HS-5 (cell line): Measurements from ENCODE around the gene ENO2.
"Not testable (repeated sequence)": the region's sequence is repeated elsewhere in the genome, so short reads cannot be mapped to it uniquely, and the experiment has no call there.

ENCODE experiments used
- DNase-seq: peaks from one replicate; pipeline ENCODE4 v3.0.0-alpha.2; 2012; ENCODE audit warnings: low read depth

Gene ENO2

DNA sequence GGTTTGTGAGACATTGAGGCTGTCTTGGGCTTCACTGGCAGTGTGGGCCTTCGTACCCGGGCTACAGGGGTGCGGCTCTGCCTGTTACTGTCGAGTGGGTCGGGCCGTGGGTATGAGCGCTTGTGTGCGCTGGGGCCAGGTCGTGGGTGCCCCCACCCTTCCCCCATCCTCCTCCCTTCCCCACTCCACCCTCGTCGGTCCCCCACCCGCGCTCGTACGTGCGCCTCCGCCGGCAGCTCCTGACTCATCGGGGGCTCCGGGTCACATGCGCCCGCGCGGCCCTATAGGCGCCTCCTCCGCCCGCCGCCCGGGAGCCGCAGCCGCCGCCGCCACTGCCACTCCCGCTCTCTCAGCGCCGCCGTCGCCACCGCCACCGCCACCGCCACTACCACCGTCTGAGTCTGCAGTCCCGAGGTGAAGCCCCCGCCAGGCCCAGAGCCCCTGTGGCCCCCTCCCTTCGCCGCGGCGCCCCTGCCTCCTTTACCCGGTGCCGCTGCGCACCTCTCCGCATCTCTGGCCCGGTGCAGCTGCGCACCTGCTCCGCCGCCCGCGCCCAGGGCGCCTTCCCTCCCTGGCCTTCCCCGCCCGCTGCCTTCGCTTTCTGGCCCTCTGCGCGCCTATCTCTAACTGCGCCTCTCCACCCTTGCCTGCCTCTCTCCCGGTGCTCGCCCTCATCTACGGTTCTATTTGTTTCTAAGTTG, at the start of gene ENO2:
ENO2 (plus strand) TSS at position 335 of the 701 bp plus-strand sequence. CDS start 1,253 bp downstream, outside the sequence.
- no peak for DNase-seq

DNA sequence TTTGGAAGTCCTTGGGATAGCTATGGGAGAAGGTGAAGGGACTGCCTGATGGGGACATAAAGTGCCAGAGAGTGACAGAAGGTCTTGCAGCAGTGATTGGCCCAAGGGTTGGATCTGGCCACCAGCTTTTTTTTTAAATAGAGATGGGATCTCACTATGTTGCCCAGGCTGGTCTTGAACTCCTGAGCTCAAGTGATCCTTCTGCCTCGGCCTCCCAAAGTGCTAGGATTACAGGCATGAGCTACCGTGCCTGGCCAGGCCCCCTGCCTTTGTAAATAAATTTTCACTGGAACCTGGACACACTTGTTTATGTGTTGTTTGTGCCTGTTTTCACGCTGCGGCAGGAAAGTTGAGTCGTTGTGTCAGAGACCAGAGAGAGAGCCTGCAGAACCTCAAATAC, 49.1 kb upstream of the ENO2 start:
- not testable (repeated sequence) for DNase-seq

DNA sequence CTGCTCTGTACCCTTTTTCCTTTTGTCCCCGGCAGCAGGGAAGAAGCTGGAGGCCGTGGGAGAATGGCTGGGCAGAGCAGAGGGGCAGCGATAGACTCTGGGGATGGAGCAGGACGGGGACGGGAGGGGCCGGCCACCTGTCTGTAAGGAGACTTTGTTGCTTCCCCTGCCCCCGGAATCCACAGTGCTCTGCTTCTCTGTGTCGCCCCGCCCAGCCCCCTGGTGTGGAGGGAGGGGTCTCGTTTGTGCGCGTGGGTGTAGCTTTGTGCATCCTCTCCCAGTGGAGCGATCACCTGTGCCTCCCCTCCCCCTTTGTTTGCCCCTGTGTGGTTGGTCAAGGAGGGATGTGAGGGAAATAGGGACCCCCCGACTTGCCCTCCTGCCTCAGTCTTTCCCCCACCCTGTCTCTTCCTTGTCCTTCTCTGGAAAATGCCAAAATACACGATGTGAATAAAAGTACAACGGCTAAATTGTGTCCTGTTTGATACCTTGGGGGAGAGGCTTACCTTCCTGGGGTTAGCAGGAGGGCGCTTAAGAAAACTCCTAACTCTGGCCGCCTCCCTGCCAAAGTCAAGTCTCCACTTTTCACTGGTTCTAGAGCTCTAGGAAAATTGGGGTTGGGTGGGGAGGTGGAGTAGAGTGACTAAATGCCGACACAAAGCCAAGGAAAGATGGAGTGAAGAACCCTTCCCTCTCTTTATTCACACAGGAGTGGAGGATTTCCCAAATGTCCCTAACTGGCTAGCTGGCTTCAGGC, 48.0 kb upstream of the ENO2 start:
- DNase-seq: no peak

DNA sequence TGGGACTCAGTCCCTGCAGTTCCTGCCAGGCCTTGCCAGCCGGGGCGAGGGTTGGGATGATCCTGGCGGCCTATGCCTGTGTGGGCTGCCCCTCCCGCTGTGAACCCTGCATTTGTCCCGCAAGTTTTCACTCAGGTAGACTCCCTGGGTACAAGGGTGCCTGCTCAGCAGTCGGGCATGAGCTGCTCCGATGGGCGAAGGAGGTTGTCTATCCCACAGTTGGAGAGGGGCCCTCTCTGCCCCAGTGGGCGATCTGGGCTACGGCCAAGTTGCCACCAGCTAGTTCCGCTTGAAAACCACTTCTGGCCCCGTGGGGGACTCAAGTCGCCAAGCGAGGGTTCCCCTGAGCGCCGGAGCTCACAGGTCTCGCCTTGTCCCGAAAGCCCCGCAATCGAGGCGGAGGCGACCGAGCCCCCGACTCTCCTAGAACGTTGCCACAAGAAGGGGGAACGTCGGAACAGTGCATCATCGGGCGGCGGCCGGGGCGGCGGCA, 47.4 kb upstream of the ENO2 start:
- DNase-seq: no peak

DNA sequence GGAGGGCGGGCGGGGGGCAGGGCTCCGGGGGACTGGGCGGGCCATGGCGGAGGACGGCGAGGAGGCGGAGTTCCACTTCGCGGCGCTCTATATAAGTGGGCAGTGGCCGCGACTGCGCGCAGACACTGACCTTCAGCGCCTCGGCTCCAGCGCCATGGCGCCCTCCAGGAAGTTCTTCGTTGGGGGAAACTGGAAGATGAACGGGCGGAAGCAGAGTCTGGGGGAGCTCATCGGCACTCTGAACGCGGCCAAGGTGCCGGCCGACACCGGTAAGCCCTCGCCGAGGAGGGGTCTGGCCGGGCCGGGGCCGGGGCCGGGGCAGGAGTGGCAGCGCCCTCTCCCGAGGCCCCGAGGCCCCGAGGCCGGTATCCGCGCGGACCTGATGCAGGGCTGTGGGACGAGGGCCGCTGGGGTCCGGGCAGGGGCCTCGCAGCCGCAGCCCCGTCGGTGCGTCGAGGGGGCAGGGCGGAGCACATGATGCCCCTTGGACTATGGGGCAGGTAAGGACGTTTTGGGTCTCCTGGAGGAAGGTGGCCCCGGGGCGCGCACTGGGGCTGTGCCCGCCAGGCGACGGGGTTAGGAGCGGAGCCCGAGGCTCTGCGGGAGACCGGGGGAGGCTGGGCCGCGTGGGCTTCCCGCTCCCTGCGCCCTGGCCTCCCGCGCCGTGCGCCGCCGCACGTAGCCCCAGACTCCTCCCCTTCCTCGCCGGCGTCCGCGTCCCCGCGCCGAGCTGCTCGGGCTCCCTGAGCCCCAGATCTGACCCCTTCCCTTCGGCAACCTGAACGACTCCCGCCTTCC, 46.8 kb upstream of the ENO2 start, which contains the start of gene TPI1:
TPI1 (plus strand) TSS at position 119 of the 798 bp plus-strand sequence; CDS start at position 155, 36 bp downstream.
- DNase-seq: no peak

DNA sequence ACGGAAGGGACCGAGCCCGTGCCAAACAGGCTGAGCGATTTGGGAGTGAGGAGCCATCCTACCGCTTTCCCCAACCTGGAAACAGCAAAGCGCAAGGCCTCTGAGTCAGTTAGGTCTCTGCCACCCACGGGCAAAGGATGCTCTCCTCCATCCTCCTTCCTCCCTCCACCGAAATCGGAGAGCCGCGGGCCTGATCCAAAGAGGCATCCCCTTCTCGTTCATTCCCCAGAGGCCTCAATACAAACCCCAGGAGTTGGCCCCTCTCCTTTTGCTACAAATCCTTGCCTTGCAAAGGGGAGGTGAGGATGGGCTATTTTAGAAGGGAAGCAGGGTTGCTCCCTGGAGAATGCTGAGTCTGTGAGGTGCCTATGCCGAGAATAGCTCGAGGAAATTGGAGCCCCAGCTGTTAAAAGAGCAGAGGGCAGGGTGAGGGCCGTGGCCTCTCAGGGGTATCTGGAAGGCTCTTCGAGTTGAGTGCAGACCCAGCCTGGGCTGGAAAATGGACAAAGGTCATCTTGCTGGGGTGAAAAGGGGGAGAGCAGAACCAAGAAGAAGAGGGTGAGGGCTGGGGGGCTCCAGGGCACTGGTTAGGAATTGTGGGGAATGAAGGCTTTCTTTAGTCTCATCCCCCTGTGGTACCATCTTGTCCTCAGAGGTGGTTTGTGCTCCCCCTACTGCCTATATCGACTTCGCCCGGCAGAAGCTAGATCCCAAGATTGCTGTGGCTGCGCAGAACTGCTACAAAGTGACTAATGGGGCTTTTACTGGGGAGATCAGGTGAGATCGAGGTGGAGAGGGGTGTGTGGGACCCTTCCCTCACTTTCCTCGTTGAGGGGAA, 46.0 kb upstream of the ENO2 start:
- no peak for DNase-seq

DNA sequence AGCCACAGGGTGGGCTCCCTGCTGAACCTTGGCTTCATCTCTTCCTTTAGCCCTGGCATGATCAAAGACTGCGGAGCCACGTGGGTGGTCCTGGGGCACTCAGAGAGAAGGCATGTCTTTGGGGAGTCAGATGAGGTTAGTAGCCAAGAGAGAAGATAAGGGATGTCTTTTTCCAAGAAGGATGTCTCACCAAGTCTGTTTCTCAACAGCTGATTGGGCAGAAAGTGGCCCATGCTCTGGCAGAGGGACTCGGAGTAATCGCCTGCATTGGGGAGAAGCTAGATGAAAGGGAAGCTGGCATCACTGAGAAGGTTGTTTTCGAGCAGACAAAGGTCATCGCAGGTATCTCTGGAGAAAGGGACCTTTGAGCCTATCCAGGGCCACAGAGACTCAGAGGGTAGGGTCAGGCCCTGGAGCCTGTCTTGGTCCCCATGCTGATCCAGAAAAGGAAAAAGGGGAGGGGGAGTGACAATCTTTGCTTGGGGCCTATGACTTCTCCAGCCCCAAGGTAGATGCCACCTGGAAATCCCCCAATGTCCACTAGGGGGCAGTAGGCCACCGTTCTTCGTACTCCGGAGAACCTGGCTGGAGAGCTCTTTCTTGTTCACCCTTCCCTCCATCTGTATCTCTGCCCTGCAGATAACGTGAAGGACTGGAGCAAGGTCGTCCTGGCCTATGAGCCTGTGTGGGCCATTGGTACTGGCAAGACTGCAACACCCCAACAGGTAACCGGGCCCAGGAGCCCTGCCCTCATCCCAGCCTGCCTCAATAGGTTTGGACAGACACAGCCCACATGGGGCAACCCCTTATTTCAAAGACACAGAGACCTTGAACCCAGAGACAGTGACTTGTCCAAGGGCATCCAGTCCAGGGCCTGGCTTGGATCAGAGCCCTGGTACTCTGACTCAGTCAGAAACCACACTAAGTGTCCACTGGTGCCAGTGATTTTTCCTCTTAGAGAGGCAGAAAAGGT, 45.0 kb upstream of the ENO2 start:
- DNase-seq: no peak

DNA sequence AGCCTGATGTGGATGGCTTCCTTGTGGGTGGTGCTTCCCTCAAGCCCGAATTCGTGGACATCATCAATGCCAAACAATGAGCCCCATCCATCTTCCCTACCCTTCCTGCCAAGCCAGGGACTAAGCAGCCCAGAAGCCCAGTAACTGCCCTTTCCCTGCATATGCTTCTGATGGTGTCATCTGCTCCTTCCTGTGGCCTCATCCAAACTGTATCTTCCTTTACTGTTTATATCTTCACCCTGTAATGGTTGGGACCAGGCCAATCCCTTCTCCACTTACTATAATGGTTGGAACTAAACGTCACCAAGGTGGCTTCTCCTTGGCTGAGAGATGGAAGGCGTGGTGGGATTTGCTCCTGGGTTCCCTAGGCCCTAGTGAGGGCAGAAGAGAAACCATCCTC, 44.1 kb upstream of the ENO2 start:
- not testable (repeated sequence) for DNase-seq

DNA sequence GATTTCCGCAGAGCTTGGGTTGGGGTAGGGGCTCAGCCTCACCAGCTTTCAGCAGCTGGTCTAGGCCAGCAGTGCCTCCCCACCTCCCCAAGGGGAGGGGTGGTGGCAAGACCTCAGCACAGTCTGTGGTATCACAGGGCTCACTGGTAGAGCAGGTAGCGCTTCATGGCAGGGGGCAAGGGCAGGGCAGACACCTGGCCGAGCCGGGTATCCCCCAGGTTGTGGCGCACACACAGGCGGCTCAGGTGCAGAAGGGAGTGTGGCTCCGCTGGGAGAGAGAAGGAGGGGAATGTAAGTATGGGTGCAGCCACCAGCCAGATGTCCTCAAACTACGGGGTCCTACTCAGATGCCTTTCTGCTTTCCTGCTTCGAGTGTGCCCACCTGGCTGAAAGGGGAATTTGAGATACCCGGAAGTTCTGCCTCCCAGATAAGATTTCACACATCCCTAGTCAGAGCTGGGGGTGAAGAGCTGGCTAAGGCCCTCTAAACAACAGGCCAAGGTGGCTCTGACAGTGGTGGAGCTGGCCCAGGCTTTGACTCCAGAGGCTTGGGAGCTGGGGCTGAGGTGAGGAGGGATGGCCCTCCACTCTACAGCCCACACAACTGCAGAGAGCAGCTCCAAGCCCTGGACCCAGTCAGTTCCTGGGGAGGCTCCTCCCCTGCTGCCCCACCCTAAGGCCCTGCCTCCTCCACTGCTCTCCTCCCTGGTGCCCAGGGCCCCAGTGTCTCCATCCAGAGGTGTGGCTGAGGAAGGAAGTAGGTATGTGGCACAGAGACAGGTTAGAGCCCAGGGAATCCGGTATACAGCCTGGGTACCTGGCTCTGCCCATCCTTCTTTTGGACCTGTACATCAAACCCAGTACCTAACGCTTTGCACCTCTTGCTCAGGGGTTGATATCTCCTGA, 43.1 kb upstream of the ENO2 start:
- no peak for DNase-seq

DNA sequence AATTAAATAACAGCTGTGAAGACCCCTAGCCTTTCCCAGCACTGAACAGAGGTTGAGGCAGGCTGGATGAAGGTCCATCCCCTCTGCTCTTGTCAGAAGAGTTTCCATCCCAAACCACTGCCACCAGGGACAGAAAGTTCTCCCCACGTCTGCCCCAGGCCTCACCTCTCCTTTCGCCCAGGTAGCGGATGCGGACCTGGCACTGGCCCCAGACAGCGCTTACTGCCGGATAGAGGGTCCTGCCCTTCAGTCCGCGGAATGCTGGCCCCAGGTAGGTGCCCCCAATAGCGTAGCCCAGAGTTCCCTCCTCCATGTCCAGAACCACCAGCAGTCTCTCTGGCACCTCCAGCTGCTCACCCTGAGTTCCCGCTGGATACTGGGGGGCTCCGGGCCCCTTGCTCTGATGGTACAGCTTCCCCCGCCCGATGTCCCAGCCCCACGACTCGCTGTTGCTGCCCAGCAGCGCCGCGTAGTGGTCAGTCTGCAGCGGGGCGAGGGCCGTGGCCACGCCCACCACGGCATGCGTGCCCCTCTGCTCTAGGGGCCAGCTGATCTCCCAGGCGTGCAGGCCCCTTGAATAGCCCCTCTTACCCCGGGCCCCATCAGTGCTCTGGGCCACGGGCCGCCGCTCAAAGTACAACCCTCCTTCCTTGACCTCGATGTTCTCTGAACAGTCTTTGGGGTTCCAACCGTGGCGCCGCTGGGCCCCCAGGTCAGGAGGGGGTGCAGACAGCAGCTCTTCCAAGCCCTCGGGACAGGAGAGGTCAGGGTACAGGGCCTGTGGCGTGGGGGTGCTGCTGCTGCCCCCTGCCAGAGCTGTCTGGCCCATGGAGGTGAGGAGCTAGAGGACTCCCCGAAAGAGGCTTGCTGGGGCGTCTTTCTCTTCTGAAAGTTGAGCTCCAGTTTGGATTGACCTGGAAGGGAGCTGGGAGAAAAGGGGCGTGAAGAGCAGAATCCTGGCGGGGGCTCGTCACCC, 42.0 kb upstream of the ENO2 start:
- peak; percentile 50 for DNase-seq

DNA sequence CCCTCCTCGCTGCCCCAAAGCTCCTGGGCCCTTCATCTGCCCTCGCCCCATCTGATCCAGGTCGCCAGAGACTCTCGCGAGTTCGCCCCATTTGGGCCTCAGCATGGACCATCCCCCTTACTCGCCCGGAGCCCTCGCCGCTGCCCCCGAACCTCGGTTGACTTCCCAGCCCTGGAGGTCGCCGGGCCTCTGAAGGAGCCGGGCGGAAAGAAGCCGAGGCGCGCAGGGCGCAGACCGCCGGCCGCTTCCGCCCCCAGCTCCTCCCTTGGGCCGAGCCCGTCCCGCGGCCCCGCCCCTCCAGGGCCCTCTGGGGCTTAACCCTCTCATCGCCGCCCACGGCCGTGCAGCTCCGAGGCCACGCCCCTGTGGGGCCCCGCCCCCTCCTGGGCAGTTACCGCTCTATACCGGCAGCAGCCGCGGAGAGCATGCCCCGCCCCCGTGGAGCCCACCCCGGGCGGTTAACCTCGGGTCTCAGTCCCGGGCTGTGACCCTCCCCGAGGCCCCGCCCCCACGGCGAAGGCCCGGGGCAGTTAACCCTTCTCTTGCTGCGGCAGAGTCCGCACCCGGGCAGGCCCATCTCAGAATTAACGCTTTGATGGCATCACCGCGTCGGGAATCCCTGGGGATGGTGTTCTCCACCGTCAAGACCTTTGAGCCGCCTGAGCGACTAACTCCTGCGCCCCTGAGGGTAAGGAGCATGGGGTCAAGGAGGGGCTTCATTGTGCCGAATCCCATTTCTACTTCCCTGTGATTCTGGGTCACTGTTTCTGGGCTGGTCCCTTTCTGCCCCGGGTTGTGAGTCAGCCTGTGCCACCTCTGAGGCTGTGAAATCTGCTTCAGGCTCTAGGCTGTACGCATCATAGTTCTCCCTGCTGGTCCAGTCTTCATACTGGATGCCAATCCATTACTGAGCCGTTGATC, 41.0 kb upstream of the ENO2 start, which contains the start of gene SPSB2:
SPSB2 (minus strand) TSS at position 210 of the 921 bp plus-strand sequence. CDS start 402 bp downstream, outside the sequence.
- peak; percentile 72 for DNase-seq

DNA sequence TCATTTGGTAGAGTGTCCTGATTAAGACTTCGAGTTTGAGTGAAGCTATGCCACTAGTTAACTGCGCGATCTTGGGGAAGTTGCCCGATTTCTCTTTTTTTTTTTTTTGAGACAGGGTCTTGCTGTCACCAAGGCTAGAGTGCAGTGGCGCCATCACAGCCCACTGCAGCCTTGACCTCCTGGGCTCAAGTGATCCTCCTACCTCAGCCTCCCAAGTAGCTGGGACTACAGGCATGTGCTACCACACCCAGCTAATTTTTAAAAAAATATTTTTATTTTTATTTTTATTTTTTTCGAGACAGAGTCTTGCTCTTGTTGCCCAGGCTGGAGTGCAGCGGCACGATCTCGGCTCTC, 40.4 kb upstream of the ENO2 start:
- DNase-seq: not testable (repeated sequence)

DNA sequence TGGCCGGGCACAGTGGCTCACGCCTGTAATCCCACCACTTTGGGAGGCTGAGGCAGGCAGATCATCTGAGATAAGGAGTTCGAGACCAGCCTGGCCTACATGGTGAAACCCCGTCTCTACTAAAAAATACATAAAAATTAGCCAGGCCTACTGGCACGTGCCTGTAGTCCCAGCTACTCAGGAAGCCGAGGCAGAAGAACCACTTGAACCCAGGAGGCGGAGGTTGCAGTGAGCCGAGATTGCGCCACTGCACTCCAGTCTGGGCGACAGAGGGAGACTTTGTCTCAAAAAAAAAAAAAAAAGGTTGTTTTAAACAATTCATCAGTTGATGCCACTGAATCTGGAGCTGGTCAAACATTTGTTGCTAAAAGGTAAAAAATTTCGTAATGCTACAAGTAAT, 34.6 kb upstream of the ENO2 start:
- DNase-seq: not testable (repeated sequence)

DNA sequence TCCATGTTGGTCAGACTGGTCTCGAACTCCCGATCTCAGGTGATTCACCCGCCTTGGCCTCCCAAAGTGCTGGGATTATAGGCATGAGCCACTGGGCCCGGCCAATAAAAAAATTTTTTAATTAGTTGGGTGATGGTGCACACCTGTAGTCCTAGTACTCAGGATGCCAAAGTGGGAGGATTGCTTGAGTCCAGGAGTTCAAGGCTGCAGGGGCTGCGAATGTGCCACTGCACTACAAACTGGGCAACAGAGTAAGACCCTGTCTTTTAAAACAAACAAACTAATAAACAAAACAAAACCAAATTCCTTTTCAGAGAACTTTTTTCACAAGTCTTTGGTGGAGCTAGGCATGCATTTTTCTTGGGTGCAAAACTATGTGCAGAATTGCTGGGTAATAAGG, 31.1 kb upstream of the ENO2 start:
- DNase-seq: no peak

DNA sequence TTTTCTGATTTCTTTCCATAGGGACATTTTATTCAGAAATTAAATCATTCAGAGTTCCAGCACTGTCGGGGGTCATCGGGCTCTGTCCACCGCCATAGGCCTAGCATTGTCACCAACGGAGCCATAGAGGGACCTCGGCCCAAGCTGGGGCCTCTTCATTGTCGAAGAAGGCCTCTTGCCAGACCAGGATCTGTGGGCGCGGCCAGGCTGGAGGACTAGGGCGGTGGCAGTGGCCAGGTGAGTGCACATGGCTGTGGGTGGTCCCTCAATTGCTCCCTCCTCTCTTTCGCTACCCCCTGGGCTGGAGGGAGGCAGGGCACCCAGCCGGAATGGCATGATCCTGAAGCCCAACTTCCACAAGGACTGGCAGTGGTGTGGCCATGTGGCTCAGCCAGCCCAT, 30.7 kb upstream of the ENO2 start:
- DNase-seq: no peak

DNA sequence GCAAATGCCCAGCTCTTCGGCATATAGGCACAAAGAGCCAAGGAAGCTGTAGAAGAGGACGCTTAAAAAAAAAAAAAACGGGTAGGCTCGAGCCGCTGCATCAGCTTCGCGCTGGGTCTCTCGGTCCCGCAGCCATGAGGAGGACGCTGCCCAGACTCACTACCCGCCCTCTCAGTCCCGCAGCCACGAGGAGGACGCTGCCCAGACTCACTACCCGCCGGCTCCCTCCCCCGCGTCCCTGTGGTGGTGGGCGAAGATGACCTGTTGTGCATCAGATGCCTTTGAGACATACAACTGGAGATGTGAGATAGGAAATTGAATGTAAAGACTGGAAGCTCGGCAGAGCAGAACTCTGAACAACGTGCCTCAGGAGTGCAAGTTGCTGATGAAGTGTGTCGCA, 29.8 kb upstream of the ENO2 start:
- no peak for DNase-seq
